ENCODE measurements around the gene MBD3L1. TPM values are rescaled to one million over a fixed set of nuclear protein-coding genes. Genes with fewer than 3 reads are reported as not detected.

The MBD3L1 gene
- total RNA-seq = 1 to 10 TPM; 5.1 to 7.3 TPM
- polyA plus RNA-seq (ENCODE audit: insufficient read depth, low read depth, low replicate concordance) = 39.6 TPM
- long read RNA-seq, donor 1 = 0 reads
- long read RNA-seq, donor 2 = 0 reads

- TF ChIP-seq POLR2A (IDR thresholded peaks at IDR 0.05) (no peak), CTCF (IDR thresholded peaks at IDR 0.05) (peak in 2 of 3 experiments; percentile 12 to 27)
- H3K4me1 ChIP-seq = peaks cover 6% of the 10 kb centered on the region
- intact Hi-C loops (cut with DNase I; ENCODE audit: low total_unique reads) = no loop called here
- no peaks in the 10 kb centered on the region for H3K27me3 ChIP-seq
- peak within 1 kb of the TSS; percentile 78 to 95 for H3K27ac ChIP-seq
- DNase-seq = peak; percentile 98
- H3K9me3 ChIP-seq = no peaks in the 10 kb centered on the region
- H3K36me3 ChIP-seq (ENCODE audit: low read depth, missing control alignments) = no peaks in the 10 kb centered on the region
- H3K4me3 ChIP-seq = peak within 1 kb of the TSS; percentile 87 to 89
- WGBS, 2 donors = 0 to 2% methylated on average over 20 to 29 of the region's 78 CpGs
These were observed at the start of gene MBD3L1, which contains the start of gene ZNF558 for GRCh38 chr19:8832132-8833021. Gene MBD3L1, plus strand, starts transcription at chr19:8832377. Its CDS starts 10,302 bp downstream, at chr19:8842679. Gene ZNF558, minus strand, starts transcription at chr19:8832304. Its CDS starts 9,645 bp downstream, at chr19:8822659.

- H3K36me3 ChIP-seq (ENCODE audit: low read depth, missing control alignments) = no peaks in the 10 kb centered on the region
- no peak for DNase-seq
- no peak overlapping the region for H3K27ac ChIP-seq
- no peak overlapping the region for H3K4me3 ChIP-seq
- intact Hi-C loops (cut with DNase I; ENCODE audit: low total_unique reads) = no loop called here
- H3K27me3 ChIP-seq = no peaks in the 10 kb centered on the region
- H3K4me1 ChIP-seq = no peaks in the 10 kb centered on the region
- no peaks in the 10 kb centered on the region for H3K9me3 ChIP-seq
- WGBS, 2 donors = 54 to 59% methylated on average over 1 of the region's 1 CpG
- TF ChIP-seq CTCF (IDR thresholded peaks at IDR 0.05) (no peak), POLR2A (IDR thresholded peaks at IDR 0.05) (no peak)
These were observed 37.4 kb upstream of the MBD3L1 start for GRCh38 chr19:8794823-8795222.

- no peak for DNase-seq
- Histone ChIP-seq H3K4me3 (no peak overlapping the region), H3K27ac (no peak overlapping the region), H3K9me3 (no peaks in the 10 kb centered on the region), H3K4me1 (no peaks in the 10 kb centered on the region), H3K27me3 (no peaks in the 10 kb centered on the region), H3K36me3 (ENCODE audit: low read depth, missing control alignments) (peaks cover 3% of the 10 kb centered on the region)
- intact Hi-C loops (cut with DNase I; ENCODE audit: low total_unique reads) = no loop called here
- TF ChIP-seq CTCF (IDR thresholded peaks at IDR 0.05) (no peak), POLR2A (IDR thresholded peaks at IDR 0.05) (no peak)
- 92% methylated on average over 1 of the region's 1 CpG for WGBS, 2 donors
These were observed 25.5 kb upstream of the MBD3L1 start for GRCh38 chr19:8806661-8807060.

GRCh38 chr19:8811315-8812172, 20.6 kb upstream of the MBD3L1 start:
- TF ChIP-seq POLR2A (IDR thresholded peaks at IDR 0.05) (no peak), CTCF (IDR thresholded peaks at IDR 0.05) (no peak)
- no peak overlapping the region for H3K4me3 ChIP-seq
- H3K4me1 ChIP-seq = no peaks in the 10 kb centered on the region
- no peaks in the 10 kb centered on the region for H3K9me3 ChIP-seq
- H3K36me3 ChIP-seq (ENCODE audit: low read depth, missing control alignments) = peaks cover 3% of the 10 kb centered on the region
- intact Hi-C loops (cut with DNase I; ENCODE audit: low total_unique reads) = no loop called here
- H3K27me3 ChIP-seq = no peaks in the 10 kb centered on the region
- WGBS, 2 donors = 91 to 95% methylated on average over 10 of the region's 10 CpGs
- H3K27ac ChIP-seq = no peak overlapping the region
- DNase-seq = no peak
